Lung (tissue), 12 donors: ENCODE data around the gene CDH4. TPM values are rescaled to one million over a fixed set of nuclear protein-coding genes. Genes with fewer than 3 reads are reported as not detected.

Source experiments
- ATAC-seq: fragments of 200-7000 bp; cut with Tn5 transposase; one replicate; pipeline ENCODE4 v1.9.1; 2020; ENCODE audit warnings: moderate number of reproducible peaks; ENCODE audit not compliant: insufficient read depth, low FRiP score
- DNase-seq, 3 donors: peaks; one replicate each; pipeline ENCODE4 v3.0.0-alpha.2; 2013 to 2017
- H3K27ac ChIP-seq, 2 donors: one replicate each; pipeline ENCODE4 v1.5.1; 2013; ENCODE audit warnings: mild to moderate bottlenecking in 2 of 2, moderate library complexity in 2 of 2, control low read depth in 1 of 2, inconsistent platforms in 1 of 2, low read depth in 1 of 2, low read length in 1 of 2
- H3K27me3 ChIP-seq, 3 donors: one replicate each; pipeline ENCODE4 v1.5.1; 2013; ENCODE audit warnings: low read length in 2 of 3; ENCODE audit not compliant: control insufficient read depth in 3 of 3, insufficient read depth in 3 of 3
- H3K36me3 ChIP-seq, 4 donors: one replicate each; pipeline ENCODE4 v1.5.1; 2013; ENCODE audit warnings: low read length in 4 of 4, mild to moderate bottlenecking in 1 of 4, moderate library complexity in 1 of 4; ENCODE audit not compliant: control insufficient read depth in 4 of 4, insufficient read depth in 4 of 4
- H3K4me1 ChIP-seq, 5 donors: one replicate each; pipeline ENCODE4 v1.5.1; 2013; ENCODE audit warnings: low read length in 5 of 5, mild to moderate bottlenecking in 2 of 5, moderate library complexity in 1 of 5; ENCODE audit not compliant: control insufficient read depth in 5 of 5, insufficient read depth in 5 of 5
- H3K4me3 ChIP-seq: one replicate; pipeline ENCODE4 v1.5.1; 2013; ENCODE audit warnings: mild to moderate bottlenecking, control low read depth, moderate library complexity
- H3K9ac ChIP-seq, 2 donors: one replicate each; pipeline ENCODE4 v1.5.1; 2013; ENCODE audit warnings: low read length in 2 of 2, control low read depth in 1 of 2; ENCODE audit not compliant: insufficient read depth in 1 of 2
- H3K9me3 ChIP-seq, 4 donors: one replicate each; pipeline ENCODE4 v1.5.1; 2013; ENCODE audit warnings: low read length in 3 of 4, mild to moderate bottlenecking in 1 of 4, moderate library complexity in 1 of 4; ENCODE audit not compliant: control insufficient read depth in 4 of 4, insufficient read depth in 3 of 4
- CTCF ChIP-seq: IDR thresholded peaks from 2 replicates; pipeline ENCODE4 v1.5.1; 2012; ENCODE audit warnings: mild to moderate bottlenecking; ENCODE audit errors: control extremely low read depth, extremely low read depth
- WGBS, 2 donors: extraction: QIAGEN DNeasy Blood & Tissue Kit; methylation state at CpG; one replicate each; pipeline ENCODE4 v1.1.7; 2013; 5-methylcytosine and 5-hydroxymethylcytosine counted together
- polyA plus RNA-seq, 2 donors: library from polyadenylated mRNA; stranded (reverse); fragments of 200-250 nt; gene quantifications; one replicate each; pipeline ENCODE4 v1.2.1, GENCODE V29; 2013
- total RNA-seq, 2 donors: library from RNA; depleted of rRNA in 1 of 2; stranded (reverse); fragments of >200 nt in 1 of 2; gene quantifications; one replicate each; pipeline ENCODE4 v1.2.1, GENCODE V29; 2014 to 2021
- donor health status: control.
- donor health status: control.
- donor health status: Bipolar disorder and iron deficiency.
- donor health status: healthy.
- donor health status: DM: yes; HTN: yes; CAD: no.

The CDH4 gene
- total and polyA plus RNA-seq, 4 donors = 0.10 to 2.1 (median 0.34) TPM

DNA sequence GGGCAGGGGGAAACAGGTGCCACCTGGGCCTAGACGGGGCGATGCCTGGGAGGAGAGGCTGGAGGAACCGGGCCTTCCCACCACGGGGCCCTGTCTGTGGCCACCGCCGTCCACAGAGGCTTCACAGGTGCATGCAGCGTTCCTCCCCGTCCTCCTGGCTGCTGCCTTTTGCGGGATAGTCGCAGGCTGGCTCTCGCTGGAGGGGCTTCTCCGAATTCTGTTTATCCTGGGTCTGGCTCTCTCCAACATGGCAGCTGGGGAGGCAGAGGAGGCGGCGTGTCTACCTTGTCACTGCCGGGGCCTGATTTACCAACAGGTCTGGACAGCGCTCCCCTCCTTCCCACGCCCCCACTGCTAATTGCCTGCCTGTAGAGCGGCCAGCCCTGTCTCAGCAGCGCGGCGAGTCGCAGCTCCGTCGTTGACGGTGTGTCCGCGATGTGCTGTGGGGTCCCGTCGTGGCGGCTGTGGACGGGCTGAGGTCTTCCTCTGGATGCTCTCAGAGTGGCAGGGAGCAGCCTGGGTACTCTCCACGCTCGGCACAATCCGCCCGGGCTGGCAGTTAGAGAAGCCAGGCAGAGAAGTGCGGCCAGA is 550.8 kb downstream of the CDH4 start:
- Histone ChIP-seq H3K36me3 (no peaks in the 10 kb centered on the region), H3K4me1 (peaks cover 0 to 15% (median 0%) of the 10 kb centered on the region in 5 donors), H3K9me3 (no peaks in the 10 kb centered on the region), H3K9ac (no peak overlapping the region), H3K27me3 (peaks cover 0 to 38% (median 7%) of the 10 kb centered on the region in 3 donors), H3K27ac (no peak overlapping the region), H3K4me3 (no peak overlapping the region)
- WGBS, 2 donors = 79 to 85% methylated on average over 36 of the region's 36 CpGs
- TF ChIP-seq CTCF = no peak
- DNase-seq = no peak
- no peak for ATAC-seq

- Histone ChIP-seq H3K9ac (no peak overlapping the region), H3K4me1 (peaks cover 0 to 21% (median 0%) of the 10 kb centered on the region in 5 donors), H3K36me3 (no peaks in the 10 kb centered on the region), H3K4me3 (no peak overlapping the region), H3K27me3 (peaks cover 0 to 40% (median 7%) of the 10 kb centered on the region in 3 donors), H3K27ac (no peak overlapping the region), H3K9me3 (no peaks in the 10 kb centered on the region)
- ATAC-seq (no peak), DNase-seq (no peak)
- 15 to 30% methylated on average over 19 of the region's 19 CpGs for WGBS, 2 donors
- TF ChIP-seq CTCF = no peak
Observed at GRCh38 chr20:61803416-61803914, 551.4 kb downstream of the CDH4 start.

- ATAC-seq (no peak), DNase-seq (peak; percentile 32 to 62 (median 41))
- Histone ChIP-seq H3K4me3 (no peak overlapping the region), H3K27me3 (peaks cover 0 to 42% (median 7%) of the 10 kb centered on the region in 3 donors), H3K27ac (no peak overlapping the region), H3K36me3 (no peaks in the 10 kb centered on the region), H3K4me1 (peaks cover 0 to 27% (median 0%) of the 10 kb centered on the region in 5 donors), H3K9me3 (no peaks in the 10 kb centered on the region), H3K9ac (no peak overlapping the region)
- 33 to 45% methylated on average over 27 of the region's 27 CpGs for WGBS, 2 donors
- TF ChIP-seq CTCF = no peak
Observed at GRCh38 chr20:61803915-61804751, 552.1 kb downstream of the CDH4 start.
